Heart left ventricle (tissue), 16 donors: ENCODE results near the gene BTN2A1. TPM values are rescaled to one million over a fixed set of nuclear protein-coding genes. Genes with fewer than 3 reads are reported as not detected.

Source experiments
- ATAC-seq, 4 donors: fragments of 200-7000 bp; cut with Tn5 transposase; one replicate each; pipeline ENCODE4 v1.9.1; 2020 to 2022; ENCODE audit warnings: moderate library complexity in 4 of 4, mild to moderate bottlenecking in 3 of 4, moderate number of reproducible peaks in 1 of 4
- DNase-seq, 5 donors: peaks; one replicate each; pipeline ENCODE4 v3.0.0-alpha.2; 2020
- H3K27ac ChIP-seq, 12 donors: fragments of 200-600 bp; sonication (generic) in 4 of 12; one replicate each; pipeline versions ENCODE4 v1.5.0 to v1.8.0; 2016 to 2022; ENCODE audit warnings: mild to moderate bottlenecking in 2 of 12
- H3K27me3 ChIP-seq, 9 donors: fragments of 200-600 bp; sonication (generic) in 2 of 9; one replicate each; pipeline versions ENCODE4 v1.5.1 to v1.8.0; 2016 to 2022; ENCODE audit warnings: mild to moderate bottlenecking in 3 of 9
- H3K36me3 ChIP-seq, 9 donors: fragments of 200-600 bp; sonication (generic) in 2 of 9; one replicate each; pipeline versions ENCODE4 v1.5.0 to v1.8.0; 2018 to 2022; ENCODE audit warnings: mild to moderate bottlenecking in 2 of 9
- H3K4me1 ChIP-seq, 12 donors: fragments of 200-600 bp; sonication (generic) in 4 of 12; one replicate each; pipeline versions ENCODE4 v1.5.0 to v1.8.0; 2016 to 2022; ENCODE audit warnings: mild to moderate bottlenecking in 3 of 12
- H3K4me3 ChIP-seq, 12 donors: fragments of 200-600 bp; sonication (generic) in 4 of 12; one replicate each; pipeline versions ENCODE4 v1.5.0 to v1.8.0; 2017 to 2022; ENCODE audit warnings: mild to moderate bottlenecking in 9 of 12, moderate library complexity in 4 of 12
- H3K9me3 ChIP-seq, 12 donors: fragments of 200-600 bp; sonication (generic) in 4 of 12; one replicate each; pipeline versions ENCODE4 v1.5.0 to v1.8.0; 2016 to 2022; ENCODE audit warnings: mild to moderate bottlenecking in 1 of 12
- POLR2A ChIP-seq, 2 donors: fragments of 450-650 bp; IDR thresholded peaks; one replicate each; pipeline ENCODE4 v1.6.1; 2017; ENCODE audit warnings: antibody characterized with exemption in 2 of 2, mild to moderate bottlenecking in 2 of 2, moderate library complexity in 2 of 2
- WGBS, 4 donors: extraction: QIAGEN DNeasy Blood & Tissue Kit in 2 of 4; methylation state at CpG; one replicate each; pipeline versions ENCODE4 v1.1.5 to v1.1.7; 2013 to 2018; 5-methylcytosine and 5-hydroxymethylcytosine counted together
- intact Hi-C, 10 donors: fragments of 100-400 bp; cut with DNase I; formaldehyde crosslinking; loops; one replicate each; pipeline versions ENCODE4 v1.11.1 to v1.14.2; 2022
- polyA plus RNA-seq, 2 donors: library from polyadenylated mRNA; stranded (reverse); fragments of 200-250 nt; gene quantifications; one replicate each; pipeline ENCODE4 v1.2.3, GENCODE V29; 2013
- total RNA-seq, 9 donors: library from RNA; depleted of rRNA in 2 of 9; stranded (reverse); fragments of >200 nt in 2 of 9; fragmentation: NEBNext Ultra II Directional in 3 of 9; extraction: Animal tissue kit (Norgen Biotek cat#: 25700) in 3 of 9; gene quantifications; one replicate each; pipeline versions ENCODE4 v1.1.0 to v1.2.4, GENCODE V29; 2016 to 2023
- TF ChIP-seq, protein P1 (sequence below), 12 donors: fragments of 200-600 bp; sonication (generic) in 4 of 12; IDR thresholded peaks; one replicate each; pipeline versions ENCODE4 v1.5.0 to v1.8.0; 2018 to 2022; ENCODE audit warnings: antibody characterized with exemption in 12 of 12, mild to moderate bottlenecking in 5 of 12
- donor health status: ischemic (EF 13 %, LVEDD 7.1; RV severe dilation, severe dysfunction).
- donor health status: healthy with polysubstance abuse.
- donor health status: DM: no; HTN: yes; CAD: no.
- donor health status: DM: no; HTN: no; CAD: no.
- donor health status: ischemic (EF 25% LVEDD 6.9; RV normal size, moderate dysfunction).
- donor health status: ischemic (EF 25% LVEDD 5.7; RV mildly dilated, moderate dysfunction).
- donor health status: healthy.
- donor health status: DM: yes; HTN: yes; CAD: no.
- donor health status: ischemic (EF 35%, LVEDD 5.7; RV mildly dilated, moderate dysfunction).
- donor health status: nonischemic (EF 11% LVEDD 7.7; RV severe dilation, severe dysfunction).
- donor health status: DM: yes; HTN: yes; CAD: no.
- donor health status: PGD.
- donor health status: ischemic (EF 29% LVEDD 5.4; RV normal size, mild dysfunction).
- donor health status: nonischemic (EF 23%, LVEDD 6.1; RV moderate dilation, normal function).

Gene BTN2A1
- total and polyA plus RNA-seq, 11 donors = 6.6 to 26.7 (median 14.8) TPM

DNA sequence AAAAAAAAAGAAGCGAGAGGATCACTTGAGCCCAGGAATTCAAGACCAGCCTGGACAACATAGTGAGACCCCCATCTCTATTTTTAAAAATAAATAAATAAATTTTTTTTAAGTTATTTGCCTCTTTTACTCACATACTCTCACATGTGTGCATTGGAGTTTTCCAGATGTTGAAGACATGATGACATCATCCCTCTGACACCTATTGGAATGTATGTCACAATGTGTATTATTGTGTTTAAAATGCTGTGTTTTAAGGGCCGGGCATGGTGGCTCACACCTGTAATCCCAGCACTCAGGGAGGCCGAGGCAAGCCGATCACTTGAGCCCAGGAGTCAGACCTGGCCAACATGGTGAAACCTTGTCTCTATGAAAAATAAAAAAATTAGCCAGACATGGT lies 24.6 kb downstream of the BTN2A1 start:
- Histone ChIP-seq H3K36me3 (no peaks in the 10 kb centered on the region), H3K27me3 (no peaks in the 10 kb centered on the region), H3K4me3 (no peak overlapping the region), H3K9me3 (peaks cover 0 to 4% (median 0%) of the 10 kb centered on the region in 12 donors), H3K27ac (no peak overlapping the region), H3K4me1 (peaks cover 0 to 37% (median 0%) of the 10 kb centered on the region in 12 donors)
- no peak for DNase-seq
- no peak for ATAC-seq
- WGBS, 4 donors = 93 to 96% (median 95%) methylated on average over 4 of the region's 4 CpGs
- TF ChIP-seq POLR2A (IDR thresholded peaks at IDR 0.05) = no peak
- TF ChIP-seq, protein P1, sequence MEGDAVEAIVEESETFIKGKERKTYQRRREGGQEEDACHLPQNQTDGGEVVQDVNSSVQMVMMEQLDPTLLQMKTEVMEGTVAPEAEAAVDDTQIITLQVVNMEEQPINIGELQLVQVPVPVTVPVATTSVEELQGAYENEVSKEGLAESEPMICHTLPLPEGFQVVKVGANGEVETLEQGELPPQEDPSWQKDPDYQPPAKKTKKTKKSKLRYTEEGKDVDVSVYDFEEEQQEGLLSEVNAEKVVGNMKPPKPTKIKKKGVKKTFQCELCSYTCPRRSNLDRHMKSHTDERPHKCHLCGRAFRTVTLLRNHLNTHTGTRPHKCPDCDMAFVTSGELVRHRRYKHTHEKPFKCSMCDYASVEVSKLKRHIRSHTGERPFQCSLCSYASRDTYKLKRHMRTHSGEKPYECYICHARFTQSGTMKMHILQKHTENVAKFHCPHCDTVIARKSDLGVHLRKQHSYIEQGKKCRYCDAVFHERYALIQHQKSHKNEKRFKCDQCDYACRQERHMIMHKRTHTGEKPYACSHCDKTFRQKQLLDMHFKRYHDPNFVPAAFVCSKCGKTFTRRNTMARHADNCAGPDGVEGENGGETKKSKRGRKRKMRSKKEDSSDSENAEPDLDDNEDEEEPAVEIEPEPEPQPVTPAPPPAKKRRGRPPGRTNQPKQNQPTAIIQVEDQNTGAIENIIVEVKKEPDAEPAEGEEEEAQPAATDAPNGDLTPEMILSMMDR (IDR thresholded peaks at IDR 0.05) = no peak
- intact Hi-C loops = no loop called here

GRCh38 chr6:26483727-26484126 lies 26.0 kb downstream of the BTN2A1 start:
- WGBS, 4 donors = 89 to 94% (median 91%) methylated on average over 3 of the region's 3 CpGs
- no peaks in the 10 kb centered on the region for H3K36me3 ChIP-seq
- TF ChIP-seq, protein P1 (IDR thresholded peaks at IDR 0.05) = no peak
- no peak for TF ChIP-seq POLR2A (IDR thresholded peaks at IDR 0.05)
- no peak overlapping the region for H3K27ac ChIP-seq
- ATAC-seq = no peak
- H3K27me3 ChIP-seq = no peaks in the 10 kb centered on the region
- H3K4me1 ChIP-seq = peaks cover 0 to 23% (median 0%) of the 10 kb centered on the region in 12 donors
- H3K4me3 ChIP-seq = no peak overlapping the region
- peaks cover 0 to 12% (median 0%) of the 10 kb centered on the region in 12 donors for H3K9me3 ChIP-seq
- intact Hi-C loops = no loop called here
- no peak for DNase-seq

DNA sequence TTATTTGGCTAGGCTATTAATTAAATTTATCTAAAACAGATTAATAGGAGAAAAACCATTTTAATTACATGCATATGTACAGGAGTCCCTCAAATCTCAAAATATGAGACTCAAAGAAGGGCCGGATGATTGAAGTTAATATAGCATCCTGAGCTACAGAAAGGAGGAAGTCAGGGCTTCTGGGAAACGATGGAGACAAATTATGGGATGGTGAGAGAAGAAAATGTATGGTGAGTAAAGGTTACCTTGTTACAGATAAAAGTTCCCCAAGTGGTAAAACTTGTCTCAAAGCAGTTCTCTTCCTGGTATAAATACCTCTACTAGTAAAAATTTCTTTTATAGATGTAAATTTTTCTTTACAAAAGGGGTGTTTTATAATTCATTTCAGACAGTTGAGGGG lies 26.4 kb downstream of the BTN2A1 start:
- TF ChIP-seq, protein P1 (IDR thresholded peaks at IDR 0.05) = no peak
- TF ChIP-seq POLR2A (IDR thresholded peaks at IDR 0.05) = no peak
- Histone ChIP-seq H3K4me3 (no peak overlapping the region), H3K27ac (no peak overlapping the region), H3K36me3 (no peaks in the 10 kb centered on the region), H3K27me3 (no peaks in the 10 kb centered on the region), H3K9me3 (peaks cover 0 to 12% (median 0%) of the 10 kb centered on the region in 12 donors), H3K4me1 (peaks cover 0 to 22% (median 0%) of the 10 kb centered on the region in 12 donors)
- ATAC-seq (no peak), DNase-seq (no peak)
- intact Hi-C loops = no loop called here
- WGBS, 4 donors = 60 to 74% (median 69%) methylated on average over 2 of the region's 2 CpGs

- WGBS, 4 donors = 74 to 85% (median 79%) methylated on average over 6 of the region's 6 CpGs
- Histone ChIP-seq H3K4me1 (peaks cover 0 to 11% (median 0%) of the 10 kb centered on the region in 12 donors), H3K9me3 (peaks cover 0 to 12% (median 0%) of the 10 kb centered on the region in 12 donors), H3K27me3 (no peaks in the 10 kb centered on the region), H3K4me3 (no peak overlapping the region), H3K27ac (no peak overlapping the region), H3K36me3 (no peaks in the 10 kb centered on the region)
- intact Hi-C loops = no loop called here
- DNase-seq (no peak), ATAC-seq (no peak)
- TF ChIP-seq, protein P1 (IDR thresholded peaks at IDR 0.05) = no peak
- TF ChIP-seq POLR2A (IDR thresholded peaks at IDR 0.05) = no peak
Observed at GRCh38 chr6:26485112-26485780, 27.5 kb downstream of the BTN2A1 start.
